ENCODE data around the gene ADAM12.

Gene ADAM12

GRCh38 chr10:126080879-126081411 is 307.3 kb downstream of the ADAM12 start:
- peak; percentile 88 for ATAC-seq
- TF ChIP-seq ISL1 (CRISPR knock-in tag; IDR thresholded peaks at IDR 0.05) (no peak), ZNF565 (CRISPR knock-in tag; conservative IDR thresholded peaks at IDR 0.05; ENCODE audit: low read depth) (no peak), ZFP30 (CRISPR knock-in tag; IDR thresholded peaks at IDR 0.05) (no peak), ESRRG (CRISPR knock-in tag; IDR thresholded peaks at IDR 0.05) (no peak), TSHZ2 (CRISPR knock-in tag; IDR thresholded peaks at IDR 0.05) (no peak), PPARA (CRISPR knock-in tag; IDR thresholded peaks at IDR 0.05; ENCODE audit: borderline replicate concordance) (no peak), BACH2 (CRISPR knock-in tag; IDR thresholded peaks at IDR 0.05; ENCODE audit: borderline replicate concordance) (no peak), PATZ1 (CRISPR knock-in tag; IDR thresholded peaks at IDR 0.05; ENCODE audit: borderline replicate concordance) (no peak)

GRCh38 chr10:126080291-126080825 is 307.9 kb downstream of the ADAM12 start:
- TF ChIP-seq SNAI2 (CRISPR knock-in tag; IDR thresholded peaks at IDR 0.05) (no peak), GLIS3 (CRISPR knock-in tag; IDR thresholded peaks at IDR 0.05) (no peak), CSDC2 (CRISPR knock-in tag; IDR thresholded peaks at IDR 0.05) (no peak), ARNTL (CRISPR knock-in tag; IDR thresholded peaks at IDR 0.05; ENCODE audit: borderline replicate concordance, low read depth) (no peak), ZNF565 (CRISPR knock-in tag; conservative IDR thresholded peaks at IDR 0.05; ENCODE audit: low read depth) (no peak), ESRRG (CRISPR knock-in tag; IDR thresholded peaks at IDR 0.05) (no peak), ISL1 (CRISPR knock-in tag; IDR thresholded peaks at IDR 0.05) (no peak), PATZ1 (CRISPR knock-in tag; IDR thresholded peaks at IDR 0.05; ENCODE audit: borderline replicate concordance) (no peak), TOX (CRISPR knock-in tag; IDR thresholded peaks at IDR 0.05; ENCODE audit: borderline replicate concordance) (no peak), TCF4 (CRISPR knock-in tag; IDR thresholded peaks at IDR 0.05; ENCODE audit: borderline replicate concordance) (no peak), ZFP3 (CRISPR knock-in tag; IDR thresholded peaks at IDR 0.05) (no peak), CSRNP3 (CRISPR knock-in tag; IDR thresholded peaks at IDR 0.05) (no peak), OSR1 (CRISPR knock-in tag; IDR thresholded peaks at IDR 0.05) (no peak), PPARA (CRISPR knock-in tag; IDR thresholded peaks at IDR 0.05; ENCODE audit: borderline replicate concordance) (no peak), ZNF70 (CRISPR knock-in tag; IDR thresholded peaks at IDR 0.05) (no peak), ZNF8 (CRISPR knock-in tag; IDR thresholded peaks at IDR 0.05) (no peak), POU6F1 (CRISPR knock-in tag; IDR thresholded peaks at IDR 0.05; ENCODE audit: borderline replicate concordance, low read depth) (no peak)
- no peak for ATAC-seq

- ATAC-seq, result no peak
- TF ChIP-seq TSHZ2 (CRISPR knock-in tag; IDR thresholded peaks at IDR 0.05) (no peak), BACH2 (CRISPR knock-in tag; IDR thresholded peaks at IDR 0.05; ENCODE audit: borderline replicate concordance) (no peak), POU6F1 (CRISPR knock-in tag; IDR thresholded peaks at IDR 0.05; ENCODE audit: borderline replicate concordance, low read depth) (no peak), ZNF8 (CRISPR knock-in tag; IDR thresholded peaks at IDR 0.05) (no peak), PATZ1 (CRISPR knock-in tag; IDR thresholded peaks at IDR 0.05; ENCODE audit: borderline replicate concordance) (no peak)
Observed at GRCh38 chr10:126075009-126075408, 313.3 kb downstream of the ADAM12 start.
